WTC11 (cell line): ENCODE measurements around the gene ERC2. TPM values are rescaled to one million over a fixed set of nuclear protein-coding genes. Genes with fewer than 3 reads are reported as not detected.
"Not testable (repeated sequence)": the region's sequence is repeated elsewhere in the genome, so short reads cannot be mapped to it uniquely, and the experiment has no call there.

Experiments used
- ATAC-seq: fragments of 200-7000 bp; cut with Tn5 transposase; 2 replicates; pipeline ENCODE4 v1.10.0; 2021; ENCODE audit warnings: mild to moderate bottlenecking, moderate library complexity
- CTCF ChIA-PET: fragments of 300-600 bp; sonication (Branson Sonifier 250); formaldehyde crosslinking; loops from one replicate; lab custom pipeline; 2021; ENCODE audit warnings: antibody characterized with exemption; lab: Charles Lee
- POLR2A ChIA-PET: fragments of 350-600 bp; sonication (Branson Sonifier 250); formaldehyde crosslinking; loops from one replicate; lab custom pipeline; 2021; ENCODE audit warnings: antibody characterized with exemption; lab: Charles Lee
- DNase-seq: peaks from one replicate; pipeline ENCODE4 v3.0.0; 2021; ENCODE audit warnings: low spot score
- H3K27ac Mint-ChIP-seq: 2 replicates; pipeline ENCODE4 v1.8.0; 2021; ENCODE audit warnings: mixed read lengths
- H3K27me3 Mint-ChIP-seq: 2 replicates; pipeline ENCODE4 v1.8.0; 2021; ENCODE audit warnings: low read depth, mild to moderate bottlenecking, moderate library complexity, mixed read lengths
- H3K36me3 Mint-ChIP-seq: 2 replicates; pipeline ENCODE4 v1.8.0; 2021; ENCODE audit warnings: mixed read lengths
- H3K4me1 Mint-ChIP-seq: 2 replicates; pipeline ENCODE4 v1.8.0; 2022; ENCODE audit warnings: mixed read lengths
- H3K4me3 Mint-ChIP-seq: 2 replicates; pipeline ENCODE4 v1.8.0; 2021; ENCODE audit warnings: mild to moderate bottlenecking, moderate library complexity, mixed read lengths
- H3K9me3 Mint-ChIP-seq: 2 replicates; pipeline ENCODE4 v1.8.0; 2021; ENCODE audit warnings: mixed read lengths
- ATF3 ChIP-seq: sonication (generic); formaldehyde crosslinking; conservative IDR thresholded peaks from 2 replicates; pipeline ENCODE4 v1.8.1; 2022; ENCODE audit warnings: mild to moderate bottlenecking, missing genetic modification reagents
- CTCF ChIP-seq: fragments of 200-600 bp; IDR thresholded peaks from 2 replicates; pipeline ENCODE4 v1.8.0; 2022; ENCODE audit warnings: antibody characterized with exemption
- FOXJ3 ChIP-seq: sonication (generic); formaldehyde crosslinking; IDR thresholded peaks from 2 replicates; pipeline ENCODE4 v1.9.0; 2021; ENCODE audit warnings: missing genetic modification reagents, mild to moderate bottlenecking, borderline replicate concordance
- GRHL2 ChIP-seq: fragments of 250-450 bp; sonication (Bioruptor Pico); IDR thresholded peaks from 2 replicates; pipeline ENCODE4 v1.8.0; 2022; ENCODE audit warnings: mild to moderate bottlenecking, moderate library complexity; ENCODE audit not compliant: insufficient replicate concordance, severe bottlenecking
- KAT7 ChIP-seq: sonication (generic); formaldehyde crosslinking; IDR thresholded peaks from 2 replicates; pipeline ENCODE4 v1.8.1; 2023; ENCODE audit warnings: missing genetic modification reagents, mild to moderate bottlenecking, borderline replicate concordance
- MAX ChIP-seq: sonication (generic); formaldehyde crosslinking; IDR thresholded peaks from 2 replicates; pipeline ENCODE4 v1.8.0; 2022; ENCODE audit warnings: mild to moderate bottlenecking, missing genetic modification reagents
- MYBL2 ChIP-seq: sonication (generic); formaldehyde crosslinking; IDR thresholded peaks from 2 replicates; pipeline ENCODE4 v1.8.1; 2023; ENCODE audit warnings: mild to moderate bottlenecking, moderate library complexity, missing genetic modification reagents
- OVOL2 ChIP-seq: fragments of 250-450 bp; sonication (Bioruptor Pico); IDR thresholded peaks from 2 replicates; pipeline ENCODE4 v1.9.0; 2021; ENCODE audit warnings: mild to moderate bottlenecking, borderline replicate concordance
- RORB ChIP-seq: fragments of 250-450 bp; sonication (Bioruptor Pico); IDR thresholded peaks from 2 replicates; pipeline ENCODE4 v1.9.0; 2021; ENCODE audit warnings: mild to moderate bottlenecking
- STAT6 ChIP-seq: sonication (generic); formaldehyde crosslinking; conservative IDR thresholded peaks from 2 replicates; pipeline ENCODE4 v1.8.1; 2023; ENCODE audit warnings: mild to moderate bottlenecking, low read depth, missing genetic modification reagents, moderate library complexity
- TP53 ChIP-seq: sonication (generic); formaldehyde crosslinking; IDR thresholded peaks from 2 replicates; pipeline ENCODE4 v1.8.1; 2023; ENCODE audit warnings: mild to moderate bottlenecking, missing genetic modification reagents
- ZNF219 ChIP-seq: sonication (generic); formaldehyde crosslinking; IDR thresholded peaks from 2 replicates; pipeline ENCODE4 v1.8.0; 2023; ENCODE audit warnings: missing genetic modification reagents, mild to moderate bottlenecking, borderline replicate concordance
- total RNA-seq: library from RNA; stranded (reverse); gene quantifications from 3 replicates; pipeline ENCODE4 v1.2.3, GENCODE V29; 2021
- TF ChIP-seq, protein P1 (sequence below): sonication (generic); formaldehyde crosslinking; IDR thresholded peaks from 2 replicates; pipeline ENCODE4 v1.8.0; 2022; ENCODE audit warnings: missing genetic modification reagents
- TF ChIP-seq, protein P2 (sequence below): sonication (generic); formaldehyde crosslinking; IDR thresholded peaks from 2 replicates; pipeline ENCODE4 v1.8.1; 2022; ENCODE audit warnings: mild to moderate bottlenecking, missing genetic modification reagents, moderate library complexity, borderline replicate concordance
- TF ChIP-seq, protein P3 (sequence below): sonication (generic); formaldehyde crosslinking; IDR thresholded peaks from 2 replicates; pipeline ENCODE4 v1.8.0; 2022; ENCODE audit warnings: mild to moderate bottlenecking, missing genetic modification reagents

Gene ERC2
- total RNA-seq, 1 experiment from 2014 or later = 23.5 TPM

- TF ChIP-seq CTCF = no peak
- no peak for TF ChIP-seq MAX (CRISPR knock-in tag)
- TF ChIP-seq FOXJ3 (CRISPR knock-in tag) = no peak
Measured at GRCh38 chr3:55842204-55842603, 626.1 kb downstream of the ERC2 start (continued).

GRCh38 chr3:55831876-55832275 lies 636.4 kb downstream of the ERC2 start:
- Mint-ChIP-seq H3K36me3 (peaks cover 14% of the 10 kb centered on the region), H3K9me3 (peaks cover 29% of the 10 kb centered on the region), H3K4me1 (peaks cover 10% of the 10 kb centered on the region)
- H3K27ac Mint-ChIP-seq, H3K4me3 Mint-ChIP-seq, CTCF ChIA-PET, POLR2A ChIA-PET, H3K27me3 Mint-ChIP-seq, ATAC-seq: not testable (repeated sequence)
- peak; percentile 41 for DNase-seq

DNA sequence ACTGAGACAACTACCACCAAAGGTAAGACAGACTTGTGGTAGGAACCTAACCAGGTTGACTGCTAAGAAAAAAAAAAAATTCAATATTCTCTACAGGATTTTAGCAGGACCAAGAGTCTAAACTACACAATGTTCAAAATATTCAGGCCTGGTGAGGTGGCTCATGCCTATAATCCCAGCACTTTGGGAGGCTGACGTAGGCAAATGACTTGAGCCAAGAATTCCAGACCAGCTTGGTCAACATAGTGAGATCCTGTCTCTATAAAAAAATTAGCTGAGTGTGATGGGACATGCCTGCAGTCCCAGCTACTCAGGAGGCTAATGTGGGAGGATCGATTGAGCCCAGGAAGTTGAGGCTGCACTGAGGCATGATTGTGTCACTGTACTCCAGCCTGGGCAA lies 639.6 kb downstream of the ERC2 start:
- H3K4me1 Mint-ChIP-seq = peaks cover 10% of the 10 kb centered on the region
- H3K27ac Mint-ChIP-seq = no peak overlapping the region
- DNase-seq (no peak), ATAC-seq (no peak)
- TF ChIP-seq, protein P1, sequence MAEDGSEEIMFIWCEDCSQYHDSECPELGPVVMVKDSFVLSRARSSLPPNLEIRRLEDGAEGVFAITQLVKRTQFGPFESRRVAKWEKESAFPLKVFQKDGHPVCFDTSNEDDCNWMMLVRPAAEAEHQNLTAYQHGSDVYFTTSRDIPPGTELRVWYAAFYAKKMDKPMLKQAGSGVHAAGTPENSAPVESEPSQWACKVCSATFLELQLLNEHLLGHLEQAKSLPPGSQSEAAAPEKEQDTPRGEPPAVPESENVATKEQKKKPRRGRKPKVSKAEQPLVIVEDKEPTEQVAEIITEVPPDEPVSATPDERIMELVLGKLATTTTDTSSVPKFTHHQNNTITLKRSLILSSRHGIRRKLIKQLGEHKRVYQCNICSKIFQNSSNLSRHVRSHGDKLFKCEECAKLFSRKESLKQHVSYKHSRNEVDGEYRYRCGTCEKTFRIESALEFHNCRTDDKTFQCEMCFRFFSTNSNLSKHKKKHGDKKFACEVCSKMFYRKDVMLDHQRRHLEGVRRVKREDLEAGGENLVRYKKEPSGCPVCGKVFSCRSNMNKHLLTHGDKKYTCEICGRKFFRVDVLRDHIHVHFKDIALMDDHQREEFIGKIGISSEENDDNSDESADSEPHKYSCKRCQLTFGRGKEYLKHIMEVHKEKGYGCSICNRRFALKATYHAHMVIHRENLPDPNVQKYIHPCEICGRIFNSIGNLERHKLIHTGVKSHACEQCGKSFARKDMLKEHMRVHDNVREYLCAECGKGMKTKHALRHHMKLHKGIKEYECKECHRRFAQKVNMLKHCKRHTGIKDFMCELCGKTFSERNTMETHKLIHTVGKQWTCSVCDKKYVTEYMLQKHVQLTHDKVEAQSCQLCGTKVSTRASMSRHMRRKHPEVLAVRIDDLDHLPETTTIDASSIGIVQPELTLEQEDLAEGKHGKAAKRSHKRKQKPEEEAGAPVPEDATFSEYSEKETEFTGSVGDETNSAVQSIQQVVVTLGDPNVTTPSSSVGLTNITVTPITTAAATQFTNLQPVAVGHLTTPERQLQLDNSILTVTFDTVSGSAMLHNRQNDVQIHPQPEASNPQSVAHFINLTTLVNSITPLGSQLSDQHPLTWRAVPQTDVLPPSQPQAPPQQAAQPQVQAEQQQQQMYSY (CRISPR knock-in tag) = no peak
- TF ChIP-seq OVOL2 = no peak
- H3K36me3 Mint-ChIP-seq = peaks cover 14% of the 10 kb centered on the region
- H3K4me3 Mint-ChIP-seq = no peak overlapping the region
- H3K9me3 Mint-ChIP-seq = peaks cover 23% of the 10 kb centered on the region
- POLR2A ChIA-PET = no interaction called here
- no peaks in the 10 kb centered on the region for H3K27me3 Mint-ChIP-seq
- CTCF ChIA-PET = interaction anchor here (0.6 kb wide), 1 partner anchor 998 kb away, joined by 3 read pairs; no protein-coding TSS in a partner anchor

DNA sequence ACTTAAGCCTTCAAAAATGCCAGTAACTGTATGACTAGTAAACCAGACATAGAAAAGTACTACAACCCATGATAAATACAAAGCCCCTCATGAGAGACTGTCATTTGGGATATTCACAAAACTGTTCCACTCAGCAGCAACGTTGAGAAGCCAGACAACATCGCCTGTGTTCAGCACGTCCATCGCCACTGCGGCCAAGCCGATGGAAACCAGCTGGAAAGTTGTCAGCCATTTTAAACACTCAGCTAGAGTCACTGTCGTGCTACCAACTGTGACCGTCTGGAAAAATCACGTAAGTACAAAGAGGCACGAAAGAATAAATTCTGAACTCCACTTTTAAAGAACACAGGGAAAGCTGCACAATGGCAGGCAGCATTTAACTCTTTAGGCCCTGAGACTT lies 640.5 kb downstream of the ERC2 start:
- Mint-ChIP-seq H3K4me1 (peaks cover 10% of the 10 kb centered on the region), H3K9me3 (peaks cover 19% of the 10 kb centered on the region), H3K27me3 (no peaks in the 10 kb centered on the region), H3K4me3 (no peak overlapping the region), H3K27ac (no peak overlapping the region), H3K36me3 (peaks cover 12% of the 10 kb centered on the region)
- ATAC-seq (no peak), DNase-seq (no peak)
- ChIA-PET CTCF (no interaction called here), POLR2A (no interaction called here)
- TF ChIP-seq CTCF (no peak), ATF3 (CRISPR knock-in tag) (no peak), TP53 (no peak), KAT7 (CRISPR knock-in tag) (no peak), GRHL2 (no peak), MYBL2 (CRISPR knock-in tag) (no peak), ZNF219 (no peak), RORB (no peak), STAT6 (CRISPR knock-in tag) (no peak)
- TF ChIP-seq, protein P2, sequence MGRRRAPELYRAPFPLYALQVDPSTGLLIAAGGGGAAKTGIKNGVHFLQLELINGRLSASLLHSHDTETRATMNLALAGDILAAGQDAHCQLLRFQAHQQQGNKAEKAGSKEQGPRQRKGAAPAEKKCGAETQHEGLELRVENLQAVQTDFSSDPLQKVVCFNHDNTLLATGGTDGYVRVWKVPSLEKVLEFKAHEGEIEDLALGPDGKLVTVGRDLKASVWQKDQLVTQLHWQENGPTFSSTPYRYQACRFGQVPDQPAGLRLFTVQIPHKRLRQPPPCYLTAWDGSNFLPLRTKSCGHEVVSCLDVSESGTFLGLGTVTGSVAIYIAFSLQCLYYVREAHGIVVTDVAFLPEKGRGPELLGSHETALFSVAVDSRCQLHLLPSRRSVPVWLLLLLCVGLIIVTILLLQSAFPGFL = no peak
- TF ChIP-seq, protein P3, sequence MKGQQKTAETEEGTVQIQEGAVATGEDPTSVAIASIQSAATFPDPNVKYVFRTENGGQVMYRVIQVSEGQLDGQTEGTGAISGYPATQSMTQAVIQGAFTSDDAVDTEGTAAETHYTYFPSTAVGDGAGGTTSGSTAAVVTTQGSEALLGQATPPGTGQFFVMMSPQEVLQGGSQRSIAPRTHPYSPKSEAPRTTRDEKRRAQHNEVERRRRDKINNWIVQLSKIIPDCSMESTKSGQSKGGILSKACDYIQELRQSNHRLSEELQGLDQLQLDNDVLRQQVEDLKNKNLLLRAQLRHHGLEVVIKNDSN (CRISPR knock-in tag) = no peak
